ENCODE data around the gene SOD2. TPM values are rescaled to one million over a fixed set of nuclear protein-coding genes. Genes with fewer than 3 reads are reported as not detected.

Gene SOD2
- total RNA-seq, 2 experiments from 2014 or later, result 36.4 to 49.2 TPM

DNA sequence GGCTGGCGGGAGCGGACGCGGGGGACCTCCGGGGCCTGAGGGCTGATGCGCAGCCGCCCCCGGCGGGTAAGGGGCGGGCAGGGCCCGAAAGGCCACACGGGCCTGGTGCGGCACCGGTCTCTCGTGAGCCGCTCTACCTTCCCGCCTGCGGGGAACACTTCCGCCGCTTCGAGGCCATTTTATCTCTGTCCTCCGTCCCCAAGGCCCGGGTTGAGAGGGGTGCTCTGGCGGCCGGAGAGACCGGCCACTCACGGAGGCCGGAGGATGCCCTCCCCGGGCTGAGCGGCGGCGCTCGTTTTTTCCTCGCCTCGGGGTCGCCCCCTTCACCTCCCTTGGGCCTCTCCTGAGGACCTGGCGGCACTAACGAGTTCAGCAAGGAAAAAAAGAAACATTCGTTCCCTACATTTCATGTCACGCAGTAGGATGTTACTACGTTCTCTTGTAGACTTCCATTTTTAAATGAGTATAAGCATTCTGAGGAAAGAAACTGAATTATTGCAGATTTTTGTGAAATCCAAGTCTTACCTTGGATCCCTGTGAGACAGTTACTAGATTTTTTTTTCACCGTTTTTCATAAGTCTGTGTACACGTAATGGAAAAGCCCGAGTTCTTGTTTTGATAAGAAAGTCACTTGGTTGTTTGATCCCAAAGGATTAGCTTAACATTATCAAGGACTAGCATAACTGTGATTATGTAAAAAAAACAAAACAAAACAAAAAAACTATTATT is 34.8 kb upstream of the SOD2 start:
- peaks cover 41% of the 10 kb centered on the region for H3K4me1 ChIP-seq (ENCODE audit: insufficient read depth, low read length, poor library complexity, severe bottlenecking)
- intact Hi-C loops (cut with micrococcal nuclease; ENCODE audit: unreplicated experiment), result loop anchor here (1.0 to 10.0 kb wide), 4 partner anchors 34 to 923 kb away; partner anchors contain the start of genes ACAT2, SOD2 and TCP1

DNA sequence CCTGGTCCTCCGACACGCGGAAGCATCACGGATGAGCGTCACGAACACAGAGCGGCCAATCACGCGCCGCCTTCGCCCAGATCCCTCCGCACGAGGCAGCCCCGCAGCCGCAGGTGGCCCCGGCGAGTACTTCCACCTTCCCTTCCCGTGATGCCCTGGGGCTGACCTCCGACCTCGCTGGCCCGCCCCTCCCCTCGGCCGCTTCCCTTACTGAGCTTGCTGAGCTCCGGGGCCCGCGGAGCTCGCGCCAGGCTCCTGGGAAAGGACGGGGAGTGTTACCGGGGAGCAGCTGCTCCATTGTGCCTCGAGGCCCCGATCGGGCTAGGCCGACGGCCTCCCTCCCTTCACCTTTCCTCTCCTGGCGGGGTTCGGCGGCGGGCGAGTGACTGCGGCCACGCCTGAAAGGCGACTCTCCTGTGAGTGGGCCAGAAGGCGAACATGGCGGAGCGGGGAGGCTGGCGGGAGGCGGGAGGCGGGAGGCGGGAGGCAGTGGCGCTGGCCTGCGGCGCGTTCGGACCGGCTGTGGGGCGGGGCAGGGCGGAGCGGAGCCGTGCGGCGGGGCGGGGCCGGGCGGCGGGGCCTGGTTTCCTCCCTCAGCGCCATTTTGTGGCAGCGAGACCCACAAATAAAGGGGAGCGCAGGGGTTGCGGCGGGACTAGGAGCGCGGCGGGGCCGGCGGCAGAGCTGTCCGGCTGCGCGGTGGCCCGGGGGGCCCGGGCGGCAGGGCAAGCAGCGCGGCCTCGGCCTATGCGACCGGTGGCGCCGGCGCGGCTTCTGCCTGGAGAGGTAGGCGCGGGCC is 34.1 kb upstream of the SOD2 start, which contains the start of gene WTAP:
Gene WTAP (plus strand): TSS at position 589 of the 799 bp plus-strand sequence. CDS start 8,760 bp downstream, outside the sequence.
- H3K4me3 ChIP-seq (ENCODE audit: low read depth, low read length, poor library complexity, severe bottlenecking), result peak within 1 kb of the TSS; percentile 91
- intact Hi-C loops (cut with micrococcal nuclease; ENCODE audit: unreplicated experiment), result loop anchor here (1.0 to 10.0 kb wide), 4 partner anchors 34 to 922 kb away; partner anchors contain the start of genes ACAT2, SOD2 and TCP1

More for the DNA sequence above, 34.8 kb upstream of the SOD2 start:
- ChIA-PET POLR2A (interaction anchor here (0.7 to 4.9 kb wide), 7 partner anchors 10 to 188 kb away, joined by 3 to 48 read pairs (median 3); partner anchors contain the start of genes MRPL18 and TCP1), CTCF (ENCODE audit: unreplicated experiment) (no interaction called here)
- peak; percentile 76 for DNase-seq (ENCODE audit: low spot score)
- Histone ChIP-seq H3K4me3 (ENCODE audit: low read depth, low read length, poor library complexity, severe bottlenecking) (peak overlapping the region; percentile 91), H3K9me3 (ENCODE audit: low read length) (no peaks in the 10 kb centered on the region), H3K79me2 (ENCODE audit: insufficient read depth, low read depth, low read length) (peaks cover 92% of the 10 kb centered on the region), H3K36me3 (ENCODE audit: insufficient read depth, low read length) (peaks cover 69% of the 10 kb centered on the region), H2AFZ (ENCODE audit: low read length) (no peak overlapping the region), H3K9me2 (ENCODE audit: insufficient read depth, low read length) (no peaks in the 10 kb centered on the region), H3K27ac (ENCODE audit: low read depth, low read length, poor library complexity, severe bottlenecking) (peak overlapping the region; percentile 89), H4K20me1 (ENCODE audit: insufficient read depth, low read length) (peaks cover 42% of the 10 kb centered on the region), H3K4me2 (ENCODE audit: low read length) (peak overlapping the region; percentile 86)
- no peak for TF ChIP-seq EZH2phosphoT487 (IDR thresholded peaks at IDR 0.05; ENCODE audit: borderline replicate concordance, low read depth, low read length)
- TF ChIP-seq, protein P1, sequence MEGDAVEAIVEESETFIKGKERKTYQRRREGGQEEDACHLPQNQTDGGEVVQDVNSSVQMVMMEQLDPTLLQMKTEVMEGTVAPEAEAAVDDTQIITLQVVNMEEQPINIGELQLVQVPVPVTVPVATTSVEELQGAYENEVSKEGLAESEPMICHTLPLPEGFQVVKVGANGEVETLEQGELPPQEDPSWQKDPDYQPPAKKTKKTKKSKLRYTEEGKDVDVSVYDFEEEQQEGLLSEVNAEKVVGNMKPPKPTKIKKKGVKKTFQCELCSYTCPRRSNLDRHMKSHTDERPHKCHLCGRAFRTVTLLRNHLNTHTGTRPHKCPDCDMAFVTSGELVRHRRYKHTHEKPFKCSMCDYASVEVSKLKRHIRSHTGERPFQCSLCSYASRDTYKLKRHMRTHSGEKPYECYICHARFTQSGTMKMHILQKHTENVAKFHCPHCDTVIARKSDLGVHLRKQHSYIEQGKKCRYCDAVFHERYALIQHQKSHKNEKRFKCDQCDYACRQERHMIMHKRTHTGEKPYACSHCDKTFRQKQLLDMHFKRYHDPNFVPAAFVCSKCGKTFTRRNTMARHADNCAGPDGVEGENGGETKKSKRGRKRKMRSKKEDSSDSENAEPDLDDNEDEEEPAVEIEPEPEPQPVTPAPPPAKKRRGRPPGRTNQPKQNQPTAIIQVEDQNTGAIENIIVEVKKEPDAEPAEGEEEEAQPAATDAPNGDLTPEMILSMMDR (conservative IDR thresholded peaks at IDR 0.05; ENCODE audit: low read length), result no peak
- BruUV-seq (replicated peaks), result no TSS peak

More for the DNA sequence above, 34.1 kb upstream of the SOD2 start, which contains the start of gene WTAP:
- H4K20me1 ChIP-seq (ENCODE audit: insufficient read depth, low read length), result peaks cover 40% of the 10 kb centered on the region
- ChIA-PET CTCF (ENCODE audit: unreplicated experiment) (interaction anchor here (0.6 to 1.0 kb wide), 5 partner anchors 10 to 241 kb away, joined by 4 to 7 read pairs (median 5); partner anchors contain the start of gene MRPL18), POLR2A (interaction anchor here (0.6 to 4.9 kb wide), 23 partner anchors 8 to 255 kb away, joined by 3 to 48 read pairs (median 5); partner anchors contain the start of genes ACAT2, MRPL18, SOD2 and TCP1)
- peak; percentile 98 for DNase-seq (ENCODE audit: low spot score)
- H3K4me2 ChIP-seq (ENCODE audit: low read length), result peak within 1 kb of the TSS; percentile 95
- peak within 1 kb of the TSS; percentile 80; the same call in 1 of the 2 replicates for H2AFZ ChIP-seq (ENCODE audit: low read length)
- peaks cover 70% of the 10 kb centered on the region for H3K36me3 ChIP-seq (ENCODE audit: insufficient read depth, low read length)
- H3K79me2 ChIP-seq (ENCODE audit: insufficient read depth, low read depth, low read length), result peaks cover 91% of the 10 kb centered on the region
- peak within 1 kb of the TSS; percentile 89 for H3K27ac ChIP-seq (ENCODE audit: low read depth, low read length, poor library complexity, severe bottlenecking)
- H3K4me1 ChIP-seq (ENCODE audit: insufficient read depth, low read length, poor library complexity, severe bottlenecking), result peaks cover 39% of the 10 kb centered on the region
- BruUV-seq (replicated peaks), result no TSS peak
- TF ChIP-seq EZH2phosphoT487 (IDR thresholded peaks at IDR 0.05; ENCODE audit: borderline replicate concordance, low read depth, low read length), result no peak
- TF ChIP-seq, protein P1 (conservative IDR thresholded peaks at IDR 0.05; ENCODE audit: low read length), result no peak
- no peaks in the 10 kb centered on the region for H3K9me2 ChIP-seq (ENCODE audit: insufficient read depth, low read length)
- no peaks in the 10 kb centered on the region for H3K9me3 ChIP-seq (ENCODE audit: low read length)

All from OCI-LY7 (cell line).